Upper lobe of left lung (tissue), 6 donors: Measurements from ENCODE around the gene IRF2BPL. TPM values are rescaled to one million over a fixed set of nuclear protein-coding genes. Genes with fewer than 3 reads are reported as not detected.

Experiments
- ATAC-seq, 2 donors: fragments of 200-7000 bp; cut with Tn5 transposase; one replicate each; pipeline ENCODE4 v1.9.1; 2022; ENCODE audit warnings: mild to moderate bottlenecking in 2 of 2, moderate library complexity in 2 of 2; ENCODE audit not compliant: low FRiP score in 2 of 2
- DNase-seq, 2 donors: peaks; one replicate each; pipeline ENCODE4 v3.0.0-alpha.2; 2019 to 2020
- H3K27ac ChIP-seq, 4 donors: fragments of 200-600 bp; sonication (generic); one replicate each; pipeline ENCODE4 v1.5.1; 2016 to 2019
- H3K27me3 ChIP-seq, 4 donors: fragments of 200-600 bp; sonication (generic); one replicate each; pipeline ENCODE4 v1.5.1; 2017 to 2019
- H3K36me3 ChIP-seq, 4 donors: fragments of 200-600 bp; sonication (generic); one replicate each; pipeline ENCODE4 v1.5.1; 2016 to 2019
- H3K4me1 ChIP-seq, 4 donors: fragments of 200-600 bp; sonication (generic); one replicate each; pipeline ENCODE4 v1.5.1; 2018 to 2019
- H3K4me3 ChIP-seq, 4 donors: fragments of 200-600 bp; sonication (generic); one replicate each; pipeline ENCODE4 v1.5.1; 2017 to 2019; ENCODE audit warnings: mild to moderate bottlenecking in 2 of 4, moderate library complexity in 1 of 4
- H3K9me3 ChIP-seq, 4 donors: fragments of 200-600 bp; sonication (generic); one replicate each; pipeline ENCODE4 v1.5.1; 2018 to 2019
- CTCF ChIP-seq, 6 experiments: fragments of 450-650 bp in 4 of 6; fragments of 200-600 bp in 2 of 6; sonication (generic) in 2 of 6; IDR thresholded peaks; one replicate each; pipeline ENCODE4 v1.5.1; 2016 to 2019; ENCODE audit warnings: antibody characterized with exemption in 6 of 6
- EP300 ChIP-seq, 4 donors: sonication (generic); formaldehyde crosslinking; IDR thresholded peaks; one replicate each; pipeline ENCODE4 v1.5.1; 2017; ENCODE audit warnings: antibody characterized with exemption in 4 of 4, control low read depth in 2 of 4
- POLR2A ChIP-seq, 4 donors: fragments of 450-650 bp; IDR thresholded peaks; one replicate each; pipeline ENCODE4 v1.5.1; 2016 to 2017; ENCODE audit warnings: antibody characterized with exemption in 4 of 4, mild to moderate bottlenecking in 2 of 4
- POLR2AphosphoS5 ChIP-seq, 2 donors: sonication (generic); formaldehyde crosslinking; IDR thresholded peaks; one replicate each; pipeline ENCODE4 v1.5.1; 2017; ENCODE audit warnings: antibody characterized with exemption in 2 of 2
- WGBS, 2 donors: methylation state at CpG; one replicate each; pipeline ENCODE4 v1.1.5; 2017 to 2018; 5-methylcytosine and 5-hydroxymethylcytosine counted together
- total RNA-seq, 6 donors: library from RNA; depleted of rRNA in 4 of 6; stranded (reverse); fragments of >200 nt in 4 of 6; gene quantifications; one replicate each; pipeline versions ENCODE4 v1.1.0 to v1.2.1, GENCODE V29; 2016 to 2021
- donor health status: DM: no; HTN: no; CAD: no; lungs with moderate emphysema.
- donor health status: DM: no; HTN: yes; CAD: no; lungs with severe emphysema.

The IRF2BPL gene
- total RNA-seq, 6 donors from 2014 or later = 44.0 to 111 (median 49.6) TPM

DNA sequence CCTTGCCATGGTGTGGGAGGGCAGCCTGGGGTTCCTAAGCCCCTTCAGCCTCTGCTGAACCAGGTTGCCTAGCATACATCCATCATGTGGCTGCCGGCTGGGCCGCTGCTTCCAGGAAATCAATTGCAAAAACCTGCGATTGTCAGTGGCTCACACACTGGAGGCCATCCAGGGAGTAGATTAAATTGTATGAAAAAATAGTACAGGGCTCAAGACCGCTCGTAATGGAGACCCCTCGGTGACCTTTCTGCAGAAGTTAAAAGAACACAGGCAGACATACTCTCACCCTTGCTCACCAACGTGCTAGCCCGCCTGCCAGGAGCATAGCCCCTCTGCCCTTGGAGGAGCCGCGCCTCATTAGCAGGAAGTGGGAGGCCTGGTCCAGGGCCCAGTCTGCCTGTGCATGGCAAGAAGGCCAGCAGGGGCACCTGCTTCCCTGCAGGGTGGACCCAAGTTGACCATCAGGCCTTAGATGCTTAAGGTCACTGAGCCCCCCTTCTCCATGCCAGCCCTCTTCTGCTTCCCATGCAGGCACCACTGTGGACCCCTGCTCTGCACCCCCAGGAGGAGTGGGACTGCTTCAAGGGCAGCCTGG lies 38.2 kb upstream of the IRF2BPL start:
- no peak overlapping the region for H3K27ac ChIP-seq
- peaks cover 13 to 39% (median 27%) of the 10 kb centered on the region in 4 donors for H3K4me1 ChIP-seq
- no peaks in the 10 kb centered on the region for H3K9me3 ChIP-seq
- 45 to 61% methylated on average over 9 to 10 of the region's 10 CpGs for WGBS, 2 donors
- no peak overlapping the region for H3K4me3 ChIP-seq
- no peaks in the 10 kb centered on the region for H3K36me3 ChIP-seq
- H3K27me3 ChIP-seq = no peaks in the 10 kb centered on the region
- ATAC-seq = no peak
- DNase-seq = no peak
- TF ChIP-seq POLR2A (IDR thresholded peaks at IDR 0.05) = no peak
- no peak for TF ChIP-seq EP300 (IDR thresholded peaks at IDR 0.05)
- TF ChIP-seq POLR2AphosphoS5 (IDR thresholded peaks at IDR 0.05) = no peak
- no peak for TF ChIP-seq CTCF (IDR thresholded peaks at IDR 0.05)

DNA sequence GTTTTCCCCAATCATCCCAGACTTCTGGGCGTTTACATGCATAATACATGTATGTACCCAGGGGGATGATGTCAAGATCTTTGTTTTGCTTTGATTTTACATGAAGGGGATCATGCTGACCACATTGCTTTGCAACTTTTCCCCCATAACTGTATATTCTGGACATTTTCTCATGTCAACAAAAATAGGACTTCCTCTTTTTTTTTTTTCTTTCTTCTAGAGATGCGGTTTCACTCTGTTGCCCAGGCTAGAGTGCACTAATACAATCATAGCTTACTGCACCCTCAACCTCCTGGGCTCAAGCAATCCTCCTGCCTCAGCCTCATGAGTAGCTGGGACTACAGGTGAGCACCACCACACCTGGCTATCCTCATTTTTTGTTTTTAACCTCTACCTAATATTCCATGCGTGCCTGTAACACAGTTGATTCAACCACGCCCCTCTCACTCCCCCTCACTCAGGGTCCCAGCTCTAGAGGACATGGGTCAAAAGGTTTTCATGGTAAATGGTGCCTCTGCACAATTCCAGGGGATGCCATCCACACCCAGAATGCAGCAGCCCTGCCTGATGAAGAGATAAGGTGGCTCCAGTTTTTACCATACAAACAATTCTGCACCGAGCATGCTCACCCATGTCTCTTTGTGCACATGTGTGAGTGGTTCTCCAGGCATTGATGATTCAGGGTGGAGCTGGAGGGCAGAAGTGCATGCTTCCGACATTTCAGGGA lies 37.5 kb upstream of the IRF2BPL start:
- ATAC-seq (no peak), DNase-seq (no peak)
- Histone ChIP-seq H3K27ac (no peak overlapping the region), H3K36me3 (no peaks in the 10 kb centered on the region), H3K9me3 (no peaks in the 10 kb centered on the region), H3K27me3 (no peaks in the 10 kb centered on the region), H3K4me3 (no peak overlapping the region), H3K4me1 (peaks cover 13 to 37% (median 25%) of the 10 kb centered on the region in 4 donors)
- 75 to 85% methylated on average over 6 of the region's 6 CpGs for WGBS, 2 donors
- TF ChIP-seq EP300 (IDR thresholded peaks at IDR 0.05) (no peak), POLR2AphosphoS5 (IDR thresholded peaks at IDR 0.05) (no peak), CTCF (IDR thresholded peaks at IDR 0.05) (no peak), POLR2A (IDR thresholded peaks at IDR 0.05) (no peak)

DNA sequence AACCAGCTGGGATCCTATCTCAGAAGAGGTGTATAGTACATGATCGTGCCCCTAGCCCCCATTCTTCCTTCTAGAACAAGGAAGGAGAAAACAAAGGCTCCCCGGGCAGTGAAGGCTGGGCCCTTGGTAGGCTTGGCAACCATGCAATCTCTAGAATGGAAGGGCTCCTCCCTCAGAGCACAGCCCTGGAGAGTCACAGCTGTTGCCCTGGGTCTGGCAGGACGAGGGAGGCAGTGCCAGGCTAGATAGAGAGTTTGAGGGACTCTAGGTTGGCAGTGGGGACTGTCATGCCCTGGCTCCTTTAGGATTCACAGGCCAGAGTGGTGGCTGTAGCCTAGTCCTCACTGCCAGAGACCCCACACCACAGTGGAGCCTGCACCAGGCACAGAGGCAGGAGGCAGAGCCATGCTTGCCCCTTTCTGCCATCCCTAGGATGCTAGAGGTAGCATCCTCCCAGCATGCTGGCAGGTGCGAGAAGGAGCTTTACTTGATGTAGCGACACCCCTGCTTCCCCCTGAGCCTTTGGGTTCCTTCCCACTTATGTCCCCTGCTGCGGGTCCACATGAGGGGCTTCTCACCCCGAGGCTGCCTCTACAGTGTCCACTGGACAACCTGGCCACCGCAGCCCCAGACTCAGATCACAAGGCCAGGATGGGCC lies 36.1 kb upstream of the IRF2BPL start:
- DNase-seq (no peak), ATAC-seq (no peak)
- H3K27ac ChIP-seq = no peak overlapping the region
- H3K4me3 ChIP-seq = no peak overlapping the region
- H3K36me3 ChIP-seq = no peaks in the 10 kb centered on the region
- H3K4me1 ChIP-seq = peaks cover 7 to 26% (median 18%) of the 10 kb centered on the region in 4 donors
- TF ChIP-seq POLR2AphosphoS5 (IDR thresholded peaks at IDR 0.05) (no peak), CTCF (IDR thresholded peaks at IDR 0.05) (no peak), POLR2A (IDR thresholded peaks at IDR 0.05) (no peak), EP300 (IDR thresholded peaks at IDR 0.05) (no peak)
- no peaks in the 10 kb centered on the region for H3K27me3 ChIP-seq
- no peaks in the 10 kb centered on the region for H3K9me3 ChIP-seq
- 81 to 82% methylated on average over 4 to 8 of the region's 8 CpGs for WGBS, 2 donors

GRCh38 chr14:77063571-77064171 lies 35.2 kb upstream of the IRF2BPL start:
- 66 to 85% methylated on average over 10 of the region's 10 CpGs for WGBS, 2 donors
- H3K9me3 ChIP-seq = no peaks in the 10 kb centered on the region
- no peak overlapping the region for H3K4me3 ChIP-seq
- H3K4me1 ChIP-seq = peaks cover 10 to 22% (median 15%) of the 10 kb centered on the region in 4 donors
- H3K27ac ChIP-seq = no peak overlapping the region
- no peaks in the 10 kb centered on the region for H3K27me3 ChIP-seq
- no peaks in the 10 kb centered on the region for H3K36me3 ChIP-seq
- TF ChIP-seq POLR2A (IDR thresholded peaks at IDR 0.05) (no peak), POLR2AphosphoS5 (IDR thresholded peaks at IDR 0.05) (no peak), EP300 (IDR thresholded peaks at IDR 0.05) (no peak), CTCF (IDR thresholded peaks at IDR 0.05) (no peak)
- ATAC-seq = no peak
- no peak for DNase-seq
